Transverse colon (tissue), 4 donors: ENCODE results near the gene MYOF. TPM values are rescaled to one million over a fixed set of nuclear protein-coding genes. Genes with fewer than 3 reads are reported as not detected.

Source experiments
- DNase-seq: peaks from one replicate; pipeline ENCODE4 v3.0.0-alpha.2; 2019
- H3K27ac ChIP-seq, 4 donors: fragments of 200-600 bp; sonication (generic); 2 replicates each; pipeline ENCODE4 v1.5.1; 2016 to 2018; ENCODE audit warnings: inconsistent platforms in 4 of 4
- H3K27me3 ChIP-seq: fragments of 200-600 bp; sonication (generic); 2 replicates; pipeline ENCODE4 v1.5.1; 2017; ENCODE audit warnings: inconsistent platforms
- H3K36me3 ChIP-seq, 4 donors: fragments of 200-600 bp; sonication (generic); 2 replicates each; pipeline ENCODE4 v1.5.1; 2017 to 2019; ENCODE audit warnings: inconsistent platforms in 4 of 4
- H3K4me1 ChIP-seq, 4 donors: fragments of 200-600 bp; sonication (generic); 2 replicates each; pipeline ENCODE4 v1.5.1; 2017 to 2020; ENCODE audit warnings: inconsistent platforms in 4 of 4
- H3K4me3 ChIP-seq, 4 donors: fragments of 200-600 bp; sonication (generic); 1 replicate in 1 of 4; 2 replicates in 3 of 4; pipeline versions ENCODE4 v1.5.1 to v1.6.1; 2017 to 2019; ENCODE audit warnings: inconsistent platforms in 4 of 4
- H3K9me3 ChIP-seq, 2 donors: fragments of 200-600 bp; sonication (generic); 2 replicates each; pipeline ENCODE4 v1.5.1; 2017 to 2019; ENCODE audit warnings: inconsistent platforms in 2 of 2
- CTCF ChIP-seq, 5 experiments: fragments of 200-600 bp in 3 of 5; fragments of 450-650 bp in 2 of 5; sonication (generic) in 3 of 5; IDR thresholded peaks; 1 replicate in 2 of 5; 2 replicates in 3 of 5; pipeline ENCODE4 v1.5.1; 2016 to 2017; ENCODE audit warnings: antibody characterized with exemption in 5 of 5, inconsistent platforms in 3 of 5, mild to moderate bottlenecking in 2 of 5, moderate library complexity in 1 of 5
- EP300 ChIP-seq: sonication (generic); formaldehyde crosslinking; IDR thresholded peaks from one replicate; pipeline ENCODE4 v1.6.1; 2017; ENCODE audit warnings: antibody characterized with exemption, low read depth
- POLR2A ChIP-seq: fragments of 450-650 bp; IDR thresholded peaks from one replicate; pipeline ENCODE4 v1.6.1; 2016; ENCODE audit warnings: antibody characterized with exemption, mild to moderate bottlenecking, moderate library complexity
- POLR2AphosphoS5 ChIP-seq, 3 donors: sonication (generic); formaldehyde crosslinking; IDR thresholded peaks; one replicate each; pipeline ENCODE4 v1.6.1; 2016; ENCODE audit warnings: antibody characterized with exemption in 3 of 3
- WGBS, 2 donors: methylation state at CpG; one replicate each; pipeline ENCODE4 v1.1.5; 2018; ENCODE audit warnings: low coverage in 1 of 2; 5-methylcytosine and 5-hydroxymethylcytosine counted together
- in situ Hi-C, 4 donors: fragments of 200-750 bp; cut with MboI; loops; one replicate each; pipeline versions ENCODE4 v1.15.0 to v1.15.1; 2017; ENCODE audit warnings: low sequenced_read_pairs in 3 of 4, low pct_ligation_motif_present in 1 of 4, low pct_unique_long_range_greater_than_20kb in 1 of 4
- intact Hi-C: fragments of 100-400 bp; cut with DNase I; formaldehyde crosslinking; loops from one replicate; pipeline ENCODE4 v1.15.1; 2023; ENCODE audit warnings: low total_unique reads
- total RNA-seq, 4 donors: library from RNA; depleted of rRNA; stranded (reverse); fragments of >200 nt; gene quantifications; one replicate each; pipeline ENCODE4 v1.1.0, GENCODE V29; 2016

Gene MYOF
- total RNA-seq, 4 donors from 2014 or later = 18.9 to 57.2 (median 50.2) TPM

GRCh38 chr10:93498166-93498565 lies 16.0 kb upstream of the MYOF start:
- H3K9me3 ChIP-seq = no peaks in the 10 kb centered on the region
- 49 to 53% methylated on average over 5 of the region's 5 CpGs for WGBS, 2 donors
- TF ChIP-seq CTCF (IDR thresholded peaks at IDR 0.05) = no peak
- no peak for TF ChIP-seq POLR2A
- no peak for TF ChIP-seq POLR2AphosphoS5 (IDR thresholded peaks at IDR 0.05)
- no peak for TF ChIP-seq EP300
- H3K27me3 ChIP-seq = no peaks in the 10 kb centered on the region
- H3K4me3 ChIP-seq = no peak overlapping the region
- no peak for DNase-seq
- intact Hi-C loops (no loop called here), in situ Hi-C loops (no loop called here)
- H3K27ac ChIP-seq = no peak overlapping the region
- peaks cover 5 to 12% (median 5%) of the 10 kb centered on the region in 4 donors for H3K4me1 ChIP-seq
- no peaks in the 10 kb centered on the region for H3K36me3 ChIP-seq

GRCh38 chr10:93496322-93497041 lies 14.3 kb upstream of the MYOF start, which contains the start of gene CEP55:
CEP55 (plus strand) TSS chr10:93496612; CDS start chr10:93500052, 3,440 bp downstream.
- Histone ChIP-seq H3K4me1 (peaks cover 5 to 12% (median 5%) of the 10 kb centered on the region in 4 donors), H3K9me3 (no peaks in the 10 kb centered on the region), H3K27me3 (no peaks in the 10 kb centered on the region), H3K36me3 (no peaks in the 10 kb centered on the region), H3K27ac (peak within 1 kb of the TSS; percentile 63 to 73 (median 64)), H3K4me3 (peak within 1 kb of the TSS; percentile 48 to 73 (median 54))
- 2 to 7% methylated on average over 2 to 63 of the region's 68 CpGs for WGBS, 2 donors
- intact Hi-C loops = no loop called here
- TF ChIP-seq POLR2AphosphoS5 (IDR thresholded peaks at IDR 0.05) = peak in 2 of 3 donors; percentile 52 to 56
- no peak for TF ChIP-seq EP300
- TF ChIP-seq CTCF (IDR thresholded peaks at IDR 0.05) = peak in 1 of 5 experiments; percentile 15
- no peak for TF ChIP-seq POLR2A
- in situ Hi-C loops = no loop called here
- peak; percentile 97 for DNase-seq

- intact Hi-C loops = no loop called here
- Histone ChIP-seq H3K36me3 (no peaks in the 10 kb centered on the region), H3K27ac (peak overlapping the region; percentile 63 to 73 (median 64)), H3K4me1 (peaks cover 5 to 12% (median 5%) of the 10 kb centered on the region in 4 donors), H3K4me3 (peak overlapping the region; percentile 48 to 73 (median 52)), H3K9me3 (no peaks in the 10 kb centered on the region), H3K27me3 (no peaks in the 10 kb centered on the region)
- no peak for TF ChIP-seq CTCF (IDR thresholded peaks at IDR 0.05)
- no peak for TF ChIP-seq POLR2AphosphoS5 (IDR thresholded peaks at IDR 0.05)
- no peak for TF ChIP-seq POLR2A
- no peak for TF ChIP-seq EP300
- in situ Hi-C loops = no loop called here
- WGBS, 2 donors = 0 to 1% methylated on average over 9 to 28 of the region's 28 CpGs
- peak; percentile 35 for DNase-seq
Observed at GRCh38 chr10:93495654-93496321, 13.7 kb upstream of the MYOF start.

- Histone ChIP-seq H3K27me3 (no peaks in the 10 kb centered on the region), H3K4me3 (no peak overlapping the region), H3K4me1 (peaks cover 5 to 12% (median 5%) of the 10 kb centered on the region in 4 donors), H3K9me3 (no peaks in the 10 kb centered on the region), H3K36me3 (no peaks in the 10 kb centered on the region), H3K27ac (no peak overlapping the region)
- 90% methylated on average over 2 of the region's 2 CpGs; no CpG with 5 or more reads in 1 of the 2 donors for WGBS, 2 donors
- in situ Hi-C loops (no loop called here), intact Hi-C loops (loop anchor here (5.0 kb wide), 1 partner anchor 127 kb away; no protein-coding TSS in a partner anchor)
- TF ChIP-seq EP300 (no peak), CTCF (IDR thresholded peaks at IDR 0.05) (no peak), POLR2A (no peak), POLR2AphosphoS5 (IDR thresholded peaks at IDR 0.05) (no peak)
- no peak for DNase-seq
Observed at GRCh38 chr10:93494494-93494893, 12.4 kb upstream of the MYOF start.
